ENCODE results near the gene PFDN1.

- TF ChIP-seq, protein P1, sequence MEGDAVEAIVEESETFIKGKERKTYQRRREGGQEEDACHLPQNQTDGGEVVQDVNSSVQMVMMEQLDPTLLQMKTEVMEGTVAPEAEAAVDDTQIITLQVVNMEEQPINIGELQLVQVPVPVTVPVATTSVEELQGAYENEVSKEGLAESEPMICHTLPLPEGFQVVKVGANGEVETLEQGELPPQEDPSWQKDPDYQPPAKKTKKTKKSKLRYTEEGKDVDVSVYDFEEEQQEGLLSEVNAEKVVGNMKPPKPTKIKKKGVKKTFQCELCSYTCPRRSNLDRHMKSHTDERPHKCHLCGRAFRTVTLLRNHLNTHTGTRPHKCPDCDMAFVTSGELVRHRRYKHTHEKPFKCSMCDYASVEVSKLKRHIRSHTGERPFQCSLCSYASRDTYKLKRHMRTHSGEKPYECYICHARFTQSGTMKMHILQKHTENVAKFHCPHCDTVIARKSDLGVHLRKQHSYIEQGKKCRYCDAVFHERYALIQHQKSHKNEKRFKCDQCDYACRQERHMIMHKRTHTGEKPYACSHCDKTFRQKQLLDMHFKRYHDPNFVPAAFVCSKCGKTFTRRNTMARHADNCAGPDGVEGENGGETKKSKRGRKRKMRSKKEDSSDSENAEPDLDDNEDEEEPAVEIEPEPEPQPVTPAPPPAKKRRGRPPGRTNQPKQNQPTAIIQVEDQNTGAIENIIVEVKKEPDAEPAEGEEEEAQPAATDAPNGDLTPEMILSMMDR (IDR thresholded peaks at IDR 0.05; ENCODE audit: low read depth, low read length, poor library complexity, severe bottlenecking) = no peak
- no peak for TF ChIP-seq EZH2phosphoT487 (IDR thresholded peaks at IDR 0.05; ENCODE audit: borderline replicate concordance, low read length)
These were observed 106.6 kb downstream of the PFDN1 start for GRCh38 chr5:140196115-140196814.
